Chondrocyte (in vitro differentiated cells): ENCODE measurements around the gene GALNT14. TPM values are rescaled to one million over a fixed set of nuclear protein-coding genes. Genes with fewer than 3 reads are reported as not detected.

ENCODE experiments used
- DNase-seq: peaks from one replicate; pipeline ENCODE4 v3.0.0; 2021; ENCODE audit warnings: mixed read lengths, low spot score
- H3K27ac Mint-ChIP-seq: one replicate; pipeline ENCODE4 v1.8.0; 2021; ENCODE audit warnings: mild to moderate bottlenecking, moderate library complexity, mixed read lengths; ENCODE audit not compliant: unreplicated experiment
- H3K27me3 Mint-ChIP-seq: 2 replicates; pipeline ENCODE4 v1.8.0; 2021; ENCODE audit warnings: low read depth, mixed read lengths
- H3K36me3 Mint-ChIP-seq: 2 replicates; pipeline ENCODE4 v1.8.0; 2021; ENCODE audit warnings: low read depth, mixed read lengths
- H3K4me1 Mint-ChIP-seq: 2 replicates; pipeline ENCODE4 v1.8.0; 2021; ENCODE audit warnings: low read depth, mild to moderate bottlenecking, mixed read lengths
- H3K4me3 Mint-ChIP-seq: one replicate; pipeline ENCODE4 v1.8.0; 2021; ENCODE audit warnings: mild to moderate bottlenecking, moderate library complexity, mixed read lengths; ENCODE audit not compliant: unreplicated experiment
- H3K9me3 Mint-ChIP-seq: 2 replicates; pipeline ENCODE4 v1.8.0; 2021; ENCODE audit warnings: low read depth, mixed read lengths
- CTCF ChIP-seq: fragments of 200-600 bp; sonication (generic); IDR thresholded peaks from 2 replicates; pipeline ENCODE4 v1.5.0; 2021; ENCODE audit warnings: antibody characterized with exemption, mild to moderate bottlenecking, moderate library complexity
- total RNA-seq: library from RNA; stranded (reverse); gene quantifications from 3 replicates; pipeline ENCODE4 v1.2.1, GENCODE V29; 2021

GALNT14 gene
- total RNA-seq, 1 donor from 2014 or later: 17.8 TPM

GRCh38 chr2:30960213-30960612, 178.0 kb downstream of the GALNT14 start:
- no peak overlapping the region for H3K4me3 Mint-ChIP-seq
- no peaks in the 10 kb centered on the region for H3K36me3 Mint-ChIP-seq

DNA sequence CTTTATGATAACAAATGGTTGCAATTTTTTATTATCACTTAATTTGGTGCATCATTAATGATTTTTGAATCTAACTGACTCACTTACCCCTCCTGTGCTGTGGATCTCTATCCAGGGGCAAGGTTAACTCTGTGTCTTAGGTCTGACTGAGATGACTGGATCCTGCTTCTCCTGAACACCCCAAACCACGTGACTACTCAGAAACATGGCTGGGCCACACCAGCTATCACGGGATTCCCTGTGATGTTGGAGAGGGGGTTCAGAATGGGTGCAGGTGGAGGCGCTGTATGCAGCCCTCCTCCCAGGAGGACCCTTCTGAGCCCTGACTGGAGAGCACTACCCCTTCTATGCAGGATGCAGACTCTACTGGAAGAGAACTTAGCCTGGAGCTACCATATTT, 178.6 kb downstream of the GALNT14 start:
- Mint-ChIP-seq H3K4me1 (no peaks in the 10 kb centered on the region), H3K36me3 (no peaks in the 10 kb centered on the region), H3K9me3 (no peaks in the 10 kb centered on the region), H3K27me3 (peaks cover 12% of the 10 kb centered on the region), H3K27ac (no peak overlapping the region), H3K4me3 (no peak overlapping the region)
- no peak for TF ChIP-seq CTCF
- no peak for DNase-seq

More at GRCh38 chr2:30960213-30960612, 178.0 kb downstream of the GALNT14 start:
- H3K9me3 Mint-ChIP-seq: no peaks in the 10 kb centered on the region
- peaks cover 12% of the 10 kb centered on the region for H3K27me3 Mint-ChIP-seq
- TF ChIP-seq CTCF: no peak
- no peak overlapping the region for H3K27ac Mint-ChIP-seq
- H3K4me1 Mint-ChIP-seq: no peaks in the 10 kb centered on the region
- DNase-seq: no peak

DNA sequence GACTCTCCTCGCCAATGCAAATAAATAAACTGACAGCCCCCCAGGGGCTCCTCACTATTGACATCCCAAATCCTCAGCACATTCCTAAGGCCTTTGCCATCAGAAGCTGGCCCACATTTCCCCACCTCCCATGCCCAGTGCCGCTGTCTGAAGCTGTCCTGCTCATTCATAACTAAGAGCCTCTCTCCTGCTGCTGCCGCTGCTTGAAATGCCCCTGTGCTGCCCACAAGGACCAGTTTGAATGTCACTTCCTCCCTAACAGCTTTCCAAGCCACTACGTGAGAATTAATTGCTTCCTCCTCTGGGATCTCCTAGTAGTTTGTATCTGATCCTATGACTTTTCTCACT, 179.3 kb downstream of the GALNT14 start:
- Mint-ChIP-seq H3K27ac (no peak overlapping the region), H3K36me3 (no peaks in the 10 kb centered on the region), H3K27me3 (peaks cover 12% of the 10 kb centered on the region), H3K4me1 (no peaks in the 10 kb centered on the region), H3K9me3 (no peaks in the 10 kb centered on the region), H3K4me3 (no peak overlapping the region)
- no peak for TF ChIP-seq CTCF
- no peak for DNase-seq

DNA sequence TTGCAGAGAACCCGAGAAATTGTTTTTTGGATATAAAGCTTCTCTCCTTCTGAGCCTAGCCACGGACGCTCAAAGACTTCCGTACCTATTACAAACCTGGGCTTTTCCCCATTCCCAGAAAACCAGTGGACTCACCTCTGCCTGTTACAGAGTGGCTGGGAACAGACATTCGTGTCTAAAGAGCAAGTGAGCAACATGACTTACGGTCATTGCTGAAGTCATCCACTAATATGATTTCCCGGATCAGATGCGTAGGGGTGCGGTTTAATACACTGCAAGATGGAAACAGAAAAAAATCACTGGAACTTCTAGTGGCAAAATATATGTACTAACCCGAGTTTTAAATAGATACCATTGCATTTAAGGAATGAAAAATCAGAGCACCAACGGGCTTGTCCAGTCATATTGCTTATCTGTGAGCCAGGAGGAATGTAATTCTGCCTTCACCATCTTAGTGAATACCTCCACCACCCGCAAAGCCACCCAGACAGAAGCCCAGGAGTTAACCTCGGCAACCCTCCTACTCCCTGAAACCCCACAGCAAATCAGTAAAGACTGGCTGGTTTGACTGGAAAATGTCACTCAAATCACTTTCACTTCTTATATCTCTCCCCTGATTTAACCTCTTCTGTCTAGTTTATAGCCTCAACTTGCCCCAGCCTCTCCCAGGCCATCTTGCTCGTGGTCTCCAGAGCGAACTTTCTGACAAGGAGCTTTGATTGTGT, 179.9 kb downstream of the GALNT14 start:
- no peak for DNase-seq
- Mint-ChIP-seq H3K9me3 (no peaks in the 10 kb centered on the region), H3K27me3 (peaks cover 12% of the 10 kb centered on the region), H3K4me1 (no peaks in the 10 kb centered on the region), H3K4me3 (no peak overlapping the region), H3K27ac (no peak overlapping the region), H3K36me3 (no peaks in the 10 kb centered on the region)
- TF ChIP-seq CTCF: no peak

DNA sequence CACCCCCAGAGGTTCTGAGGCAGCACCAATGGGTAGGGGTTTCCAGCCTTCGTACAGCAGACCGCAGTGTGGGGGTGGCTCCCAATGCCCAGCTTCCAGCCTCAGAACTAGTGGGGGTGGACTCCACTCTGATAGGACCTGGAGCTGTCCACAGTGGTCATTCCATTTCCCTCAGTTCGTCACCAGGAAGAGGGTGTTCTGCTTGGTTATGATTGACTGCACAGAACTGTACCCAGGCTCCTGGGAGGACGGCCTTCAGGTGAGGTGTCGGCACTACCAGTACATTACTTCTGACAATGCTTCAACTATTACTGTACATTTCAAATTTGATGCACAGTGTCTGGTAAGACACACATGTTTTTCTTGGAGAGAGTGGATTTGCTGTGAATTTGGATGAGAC, 180.6 kb downstream of the GALNT14 start:
- TF ChIP-seq CTCF: no peak
- Mint-ChIP-seq H3K27me3 (peaks cover 8% of the 10 kb centered on the region), H3K4me3 (no peak overlapping the region), H3K36me3 (no peaks in the 10 kb centered on the region), H3K9me3 (no peaks in the 10 kb centered on the region), H3K27ac (no peak overlapping the region), H3K4me1 (no peaks in the 10 kb centered on the region)
- DNase-seq: no peak
